NCI-H2227 treated with DMSO at 0.1 percent for 48 hours (cell line): Measurements from ENCODE around the gene LAMC1.
A peak's percentile ranks its signal among the peaks of the same experiment; 100 is the strongest.

ENCODE experiments used
- DNase-seq: peaks from one replicate; lab custom pipeline; 2025; lab: John Stamatoyannopoulos, UW

LAMC1 gene

GRCh38 chr1:183105449-183105848 lies 82.2 kb downstream of the LAMC1 start:
- DNase-seq = no peak

GRCh38 chr1:183106166-183106565 lies 82.9 kb downstream of the LAMC1 start:
- DNase-seq = no peak

GRCh38 chr1:183106746-183107145 lies 83.5 kb downstream of the LAMC1 start:
- DNase-seq = no peak

GRCh38 chr1:183110326-183110880 lies 87.2 kb downstream of the LAMC1 start:
- DNase-seq = no peak

GRCh38 chr1:183114441-183114840 lies 91.2 kb downstream of the LAMC1 start:
- no peak for DNase-seq

- DNase-seq = no peak
Observed at GRCh38 chr1:183116416-183116815, 93.2 kb downstream of the LAMC1 start.

- DNase-seq = no peak
Observed at GRCh38 chr1:183121609-183122008, 98.4 kb downstream of the LAMC1 start.

- no peak for DNase-seq
Observed at GRCh38 chr1:183124259-183124658, 101.0 kb downstream of the LAMC1 start.

GRCh38 chr1:183125279-183125999 lies 102.2 kb downstream of the LAMC1 start:
- peak; percentile 70 for DNase-seq

- no peak for DNase-seq
Observed at GRCh38 chr1:183126000-183126366, 102.8 kb downstream of the LAMC1 start.

- DNase-seq = no peak
Observed at GRCh38 chr1:183126528-183126927, 103.3 kb downstream of the LAMC1 start.

GRCh38 chr1:183129921-183130690 lies 106.9 kb downstream of the LAMC1 start:
- DNase-seq = no peak

GRCh38 chr1:183131166-183131565 lies 107.9 kb downstream of the LAMC1 start:
- no peak for DNase-seq

GRCh38 chr1:183135336-183135735 lies 112.1 kb downstream of the LAMC1 start:
- DNase-seq = no peak

- DNase-seq = no peak
Observed at GRCh38 chr1:183137782-183138181, 114.6 kb downstream of the LAMC1 start.

- DNase-seq = no peak
Observed at GRCh38 chr1:183138301-183138700, 115.1 kb downstream of the LAMC1 start.

GRCh38 chr1:183139281-183139942 lies 116.2 kb downstream of the LAMC1 start:
- DNase-seq = no peak

- DNase-seq = no peak
Observed at GRCh38 chr1:183140633-183141032, 117.4 kb downstream of the LAMC1 start.

- no peak for DNase-seq
Observed at GRCh38 chr1:183142171-183142570, 119.0 kb downstream of the LAMC1 start.

GRCh38 chr1:183143576-183144315 lies 120.5 kb downstream of the LAMC1 start:
- no peak for DNase-seq

- DNase-seq = no peak
Observed at GRCh38 chr1:183144752-183145151, 121.5 kb downstream of the LAMC1 start.

- DNase-seq = no peak
Observed at GRCh38 chr1:183147735-183148134, 124.5 kb downstream of the LAMC1 start.
